ENCODE results near the gene GLIS1. TPM values are rescaled to one million over a fixed set of nuclear protein-coding genes. Genes with fewer than 3 reads are reported as not detected.

Gene GLIS1
- total RNA-seq, 1 donor from 2014 or later: 1.4 TPM

DNA sequence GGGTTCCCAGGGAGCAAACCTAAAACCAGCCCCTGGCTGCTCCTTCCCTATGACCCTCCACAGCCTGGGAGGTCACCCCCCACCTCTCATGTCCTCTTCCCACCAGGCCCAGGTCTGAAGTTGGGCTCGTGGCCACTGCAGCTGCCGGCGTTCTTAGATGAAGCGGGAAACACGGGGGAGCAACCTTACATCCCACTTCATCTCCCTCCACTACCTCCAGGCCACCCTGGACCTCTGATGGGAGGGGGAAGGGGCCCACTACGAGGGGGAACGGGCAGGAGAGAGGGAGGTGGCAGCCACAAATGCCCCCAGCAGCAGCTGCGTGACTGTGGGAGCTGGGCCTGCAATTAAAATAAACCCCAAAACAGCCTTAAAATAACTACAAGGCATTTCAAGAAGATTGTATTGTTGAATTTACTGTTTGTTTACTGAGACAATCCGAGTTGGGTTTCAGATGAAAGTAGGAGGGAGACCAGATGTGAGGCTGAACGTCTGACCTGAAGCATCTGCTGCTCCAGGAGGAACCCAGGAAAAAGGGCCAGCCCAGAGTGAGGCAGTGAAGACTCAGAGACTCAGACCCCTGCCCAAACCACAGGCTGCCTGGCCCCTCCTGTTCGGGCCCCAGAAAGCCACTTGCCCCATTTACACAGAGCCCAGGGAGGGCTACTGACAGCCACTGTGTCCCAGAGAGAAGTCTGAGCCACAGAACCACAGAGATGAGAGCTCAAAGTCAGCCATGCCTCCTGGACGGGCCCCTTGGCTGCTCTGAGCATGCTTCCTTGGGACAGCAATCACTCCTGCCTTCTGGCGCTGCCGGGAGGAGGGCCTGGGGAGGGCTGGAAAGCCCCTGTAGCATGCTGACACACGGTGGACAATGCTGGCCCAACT is 59.8 kb downstream of the GLIS1 start:
- DNase-seq (ENCODE audit: low spot score): peak; percentile 10

DNA sequence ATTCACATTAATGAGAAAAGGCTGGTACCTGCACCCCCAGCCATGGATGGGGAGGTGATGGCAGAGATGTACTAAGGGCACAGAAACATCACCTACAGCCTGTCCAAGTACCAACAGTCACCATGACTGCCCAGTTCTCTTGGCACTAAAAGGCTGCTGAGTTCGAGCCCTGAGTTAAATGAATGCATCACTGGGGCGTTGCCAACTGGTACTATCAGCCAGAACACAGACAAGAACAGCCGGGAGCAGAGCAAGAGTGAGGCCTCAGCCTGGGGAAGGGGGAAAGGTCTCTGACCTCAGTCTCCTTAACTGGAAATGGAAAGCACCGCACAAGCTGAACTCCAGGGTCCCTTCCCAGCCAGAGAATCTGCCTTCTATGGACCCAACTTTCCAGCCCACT is 60.5 kb downstream of the GLIS1 start:
- DNase-seq (ENCODE audit: low spot score): peak; percentile 60

DNA sequence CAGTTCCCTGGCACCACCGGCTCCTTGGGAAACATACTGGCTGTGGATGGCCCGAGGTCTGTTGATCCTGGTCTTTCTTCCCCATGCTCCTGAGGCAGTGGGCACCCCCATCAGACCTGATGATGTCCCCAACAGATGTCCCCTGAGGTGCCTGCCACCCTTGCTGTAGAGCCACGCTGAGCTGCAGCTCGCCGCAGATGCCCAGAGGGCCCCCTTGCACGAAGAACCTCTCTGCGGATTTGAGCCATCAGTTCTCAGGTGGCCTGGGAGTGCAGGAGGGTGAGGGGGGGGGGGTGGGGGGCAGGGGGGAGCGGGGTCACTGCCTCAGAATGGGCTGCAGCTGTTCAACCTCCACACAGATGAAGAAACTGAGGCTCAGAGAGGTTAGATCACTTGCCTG is 60.9 kb downstream of the GLIS1 start:
- no peak for DNase-seq (ENCODE audit: low spot score)

DNA sequence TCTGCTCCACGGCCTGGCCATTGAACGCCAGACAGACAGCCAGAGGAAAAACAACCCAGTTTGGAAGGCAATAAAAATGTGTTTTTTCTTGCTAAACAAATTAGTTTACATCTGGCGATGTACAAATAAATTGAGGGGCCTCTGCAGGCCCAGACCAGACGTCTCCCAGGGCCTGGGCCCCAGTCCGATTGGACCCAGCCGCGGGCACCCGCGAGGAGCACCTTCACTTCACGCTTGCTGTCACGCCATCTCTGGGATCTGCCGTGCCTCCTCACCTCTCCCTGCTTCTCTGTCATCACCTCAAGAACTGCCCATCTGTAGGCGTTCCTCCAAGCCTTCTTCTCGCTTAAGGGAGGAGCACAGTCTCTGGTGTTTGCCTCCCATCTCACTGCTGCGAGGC is 61.5 kb downstream of the GLIS1 start:
- DNase-seq (ENCODE audit: low spot score): no peak

DNA sequence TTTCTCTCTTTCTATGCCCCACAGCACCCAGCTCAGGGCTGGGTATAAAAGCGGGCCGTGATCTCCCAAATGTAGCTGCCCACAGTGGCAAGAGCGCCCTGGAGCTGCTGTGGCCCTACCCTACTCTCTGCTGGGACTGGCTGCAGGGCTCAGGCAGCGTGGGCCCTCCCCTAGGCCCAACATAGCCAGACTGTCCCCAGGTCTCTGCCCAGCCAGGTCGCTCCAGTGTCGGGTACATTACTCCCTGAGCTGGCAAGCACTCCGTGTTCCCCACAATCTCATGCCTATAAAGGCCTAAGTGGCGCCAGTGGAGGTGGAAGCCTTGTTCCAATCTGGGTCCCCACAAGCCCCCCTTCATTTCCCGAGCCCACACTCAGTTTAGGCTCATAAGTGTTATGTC is 66.2 kb downstream of the GLIS1 start:
- no peak for DNase-seq (ENCODE audit: low spot score)

DNA sequence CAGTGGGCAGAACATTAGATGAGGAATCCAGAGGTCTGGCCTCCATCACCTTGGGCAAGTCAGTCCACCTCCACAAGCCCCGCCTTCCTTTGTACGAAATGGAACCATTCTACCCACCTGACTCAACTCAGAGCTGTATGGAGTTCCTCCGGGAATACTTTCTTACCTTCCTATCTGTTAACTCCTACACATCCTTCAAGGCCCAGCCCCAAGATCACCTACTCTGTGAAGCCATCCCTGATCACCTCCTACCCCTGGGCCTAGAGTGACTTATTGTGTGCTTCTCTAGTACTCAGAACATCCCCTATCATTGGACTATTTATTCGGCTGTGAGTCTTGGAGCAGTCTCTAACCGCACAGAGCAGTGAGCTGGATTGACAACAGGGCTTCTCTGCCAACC is 66.7 kb downstream of the GLIS1 start:
- DNase-seq (ENCODE audit: low spot score): no peak

DNA sequence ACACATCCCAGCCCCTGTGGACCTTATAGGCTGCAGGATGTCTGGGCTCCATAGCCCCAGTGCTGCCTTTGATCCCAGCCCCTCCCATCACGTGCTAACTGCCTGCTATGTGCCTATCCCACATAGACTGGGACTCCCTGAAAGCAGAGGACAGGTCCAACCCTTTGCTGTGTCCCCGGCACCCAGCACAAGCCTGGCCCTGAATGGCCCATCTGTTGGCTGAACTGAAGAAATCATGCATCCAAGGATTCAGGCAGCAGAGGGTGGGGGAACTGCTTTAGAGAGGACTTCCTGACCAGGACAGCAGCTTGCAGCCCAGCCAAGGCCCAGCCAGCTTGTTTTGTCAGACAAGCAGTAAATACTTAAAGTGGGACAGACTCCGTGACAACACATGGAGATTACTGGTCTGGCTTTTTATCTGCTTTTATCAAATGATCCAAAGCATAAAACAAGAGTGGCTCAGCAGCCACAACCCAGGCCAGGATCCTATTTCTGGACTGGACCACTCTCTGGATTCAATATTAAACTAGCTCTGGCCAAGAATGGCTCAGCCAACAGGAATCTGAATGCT is 69.3 kb downstream of the GLIS1 start:
- DNase-seq (ENCODE audit: low spot score): peak; percentile 85

DNA sequence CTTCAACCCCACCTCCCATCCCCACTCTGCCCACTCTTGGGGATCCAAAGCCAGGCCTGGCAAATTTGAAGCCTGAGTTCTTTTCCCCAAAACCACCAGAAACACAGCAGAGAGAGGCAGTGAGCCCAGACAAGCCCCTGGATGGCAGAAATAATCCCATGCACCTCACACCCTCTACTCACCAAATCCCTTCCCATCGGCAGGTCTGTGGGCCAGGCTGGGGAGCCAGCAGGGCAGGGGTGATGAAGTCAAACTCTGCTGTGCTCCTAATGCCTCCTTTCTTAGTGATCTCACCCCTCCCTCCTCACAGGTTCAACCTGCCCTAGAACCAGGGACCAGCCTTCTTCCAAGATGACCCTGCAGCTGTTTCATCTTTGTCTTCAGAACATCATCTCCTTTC is 72.4 kb downstream of the GLIS1 start:
- DNase-seq (ENCODE audit: low spot score): no peak

DNA sequence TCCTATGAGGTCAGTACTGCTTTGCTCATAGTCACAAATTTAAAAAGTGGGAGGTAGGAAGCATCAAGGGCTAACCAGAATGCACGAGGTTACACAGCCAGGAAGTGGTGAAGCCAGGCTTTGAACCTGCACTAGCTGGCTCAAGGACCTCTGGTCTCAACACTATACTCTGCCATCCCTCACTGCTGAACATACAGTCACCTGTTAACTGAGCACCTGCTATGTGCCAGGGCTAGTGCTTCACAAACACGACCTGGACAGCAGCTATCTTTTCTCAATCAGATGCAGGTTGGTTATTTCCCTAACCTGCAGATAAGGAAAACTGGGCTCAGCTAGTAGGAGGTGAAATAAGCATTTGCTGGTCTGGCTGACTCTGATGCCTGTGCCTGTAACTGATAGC is 73.0 kb downstream of the GLIS1 start:
- no peak for DNase-seq (ENCODE audit: low spot score)

DNA sequence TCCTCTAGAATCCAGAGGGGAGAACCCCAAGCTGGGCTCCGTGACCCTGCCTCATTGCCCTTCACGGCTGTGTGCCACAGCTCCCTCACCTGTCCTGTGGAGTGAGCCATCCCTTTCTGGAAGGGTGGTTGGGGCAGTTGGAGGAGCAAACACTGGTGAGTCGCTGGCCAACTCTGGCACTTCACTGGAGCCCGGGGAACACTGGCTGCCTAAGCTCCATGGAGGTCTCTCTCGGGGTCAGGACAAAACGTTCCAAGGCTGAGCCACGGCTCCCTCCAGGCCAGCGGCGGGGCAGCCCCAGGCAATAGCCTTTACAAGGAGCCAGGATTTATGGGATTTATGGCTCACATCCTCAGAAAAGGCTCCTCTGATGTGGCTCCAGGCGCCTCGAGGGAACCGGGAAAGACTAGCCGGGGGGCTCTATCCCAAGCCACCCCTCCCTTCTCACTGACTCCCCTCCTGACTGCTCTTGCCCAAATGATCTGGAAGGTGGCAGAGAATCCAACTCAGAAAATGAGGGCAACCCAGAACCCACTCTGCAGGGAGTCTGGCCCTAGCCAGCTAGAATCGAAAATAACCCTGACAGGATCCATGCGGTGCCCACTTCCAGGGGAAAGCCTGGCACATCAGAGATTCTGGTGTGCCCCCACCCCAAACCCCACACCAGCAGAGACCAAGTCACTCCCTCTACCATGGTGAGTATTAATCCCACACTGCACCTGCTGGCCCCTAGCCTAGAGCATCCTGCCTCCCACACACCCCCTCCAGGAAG is 75.2 kb downstream of the GLIS1 start:
- peak; percentile 35 for DNase-seq (ENCODE audit: low spot score)

DNA sequence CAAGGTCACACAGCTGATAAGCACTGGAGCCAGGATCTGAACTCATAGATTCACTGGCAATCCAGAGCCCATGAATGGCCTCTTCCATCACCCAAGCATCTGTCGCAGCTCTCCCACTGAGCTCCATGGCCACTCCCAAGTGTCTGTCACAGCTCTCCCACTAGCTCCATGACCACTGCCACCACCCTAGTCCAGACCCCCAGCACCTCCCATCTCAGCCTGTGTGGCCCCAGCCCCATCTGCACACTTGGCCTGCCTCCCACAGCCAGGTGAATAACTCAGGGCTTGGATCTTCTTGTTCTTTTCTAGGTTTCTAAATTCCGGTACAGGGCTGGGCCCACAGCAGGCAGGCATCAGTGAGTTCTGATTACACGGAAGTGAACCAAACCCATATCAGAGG is 76.0 kb downstream of the GLIS1 start:
- no peak for DNase-seq (ENCODE audit: low spot score)

DNA sequence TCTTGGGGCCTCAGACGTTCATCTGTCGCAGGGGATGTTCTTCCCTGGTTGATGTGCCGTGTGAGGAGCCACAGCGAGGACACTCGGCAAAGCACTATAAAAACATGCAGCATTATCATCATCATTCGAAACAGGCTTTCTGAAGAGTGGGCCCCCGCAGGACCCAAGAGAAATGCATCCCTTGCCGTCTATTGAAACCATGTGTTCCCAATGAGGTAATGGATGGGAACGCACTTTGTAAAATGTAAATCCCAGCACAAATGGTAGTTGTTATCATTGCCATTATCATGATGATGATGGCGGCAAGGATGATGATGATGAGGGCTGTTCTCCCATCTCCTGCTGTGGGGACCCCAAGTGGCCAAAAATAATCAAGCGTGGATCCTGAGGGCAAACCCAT is 76.8 kb downstream of the GLIS1 start:
- no peak for DNase-seq (ENCODE audit: low spot score)

DNA sequence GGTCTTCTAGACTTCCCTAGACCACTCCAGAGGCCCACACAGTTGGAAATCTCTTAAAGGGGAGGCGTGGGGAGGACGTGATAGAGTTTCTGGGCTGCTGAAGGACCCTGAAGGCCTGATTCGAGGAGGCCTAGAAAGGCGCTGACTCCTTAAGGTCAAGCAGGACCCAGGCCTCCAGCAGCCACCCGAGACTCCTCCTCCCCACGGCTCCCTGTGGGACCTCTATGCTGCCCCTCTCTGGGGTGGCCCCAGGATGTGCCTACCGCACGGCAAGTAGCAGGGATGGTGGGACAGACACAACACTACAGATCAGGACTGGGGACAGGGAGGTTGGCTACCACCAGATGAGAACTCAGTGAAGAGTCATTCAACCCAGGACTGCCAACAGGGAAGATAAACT is 77.5 kb downstream of the GLIS1 start:
- no peak for DNase-seq (ENCODE audit: low spot score)

DNA sequence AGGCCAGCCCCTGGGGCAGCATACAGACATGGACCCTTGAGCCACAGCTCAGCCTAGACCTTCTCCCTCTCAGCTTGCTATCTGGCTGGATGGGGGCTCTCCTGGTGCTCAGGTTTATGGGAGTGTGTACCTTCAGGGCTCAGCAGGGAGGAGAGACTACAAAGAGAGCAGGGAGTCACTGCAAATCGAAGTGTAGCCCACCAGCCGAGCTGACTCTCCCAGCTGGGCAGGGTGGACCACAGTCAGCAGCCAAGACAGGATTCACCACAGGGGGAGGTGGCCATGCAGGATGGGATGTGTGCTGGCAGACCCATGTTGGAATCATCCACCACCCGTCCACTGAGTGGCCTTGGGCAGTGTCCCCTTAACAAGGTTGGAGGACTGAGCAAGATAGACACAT is 78.3 kb downstream of the GLIS1 start:
- no peak for DNase-seq (ENCODE audit: low spot score)

DNA sequence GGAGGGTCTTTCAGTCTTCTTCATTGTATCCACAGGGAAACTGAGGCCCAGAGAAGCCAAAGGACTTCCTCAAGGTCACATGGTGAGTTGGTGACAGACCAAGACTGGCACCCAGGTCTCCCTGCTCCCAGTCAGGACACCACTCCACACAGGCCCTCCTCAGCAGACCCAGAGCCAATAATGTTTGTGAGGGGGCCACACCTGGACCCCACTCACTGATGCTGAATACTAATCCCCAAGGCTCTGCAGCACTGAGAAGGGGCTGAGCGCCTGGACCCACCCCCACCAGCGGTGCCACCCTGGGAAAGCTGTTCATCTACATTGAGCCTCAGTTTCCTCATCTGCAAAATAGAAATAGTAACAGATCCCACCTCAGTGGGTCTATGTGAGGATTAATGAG is 79.5 kb downstream of the GLIS1 start:
- no peak for DNase-seq (ENCODE audit: low spot score)

DNA sequence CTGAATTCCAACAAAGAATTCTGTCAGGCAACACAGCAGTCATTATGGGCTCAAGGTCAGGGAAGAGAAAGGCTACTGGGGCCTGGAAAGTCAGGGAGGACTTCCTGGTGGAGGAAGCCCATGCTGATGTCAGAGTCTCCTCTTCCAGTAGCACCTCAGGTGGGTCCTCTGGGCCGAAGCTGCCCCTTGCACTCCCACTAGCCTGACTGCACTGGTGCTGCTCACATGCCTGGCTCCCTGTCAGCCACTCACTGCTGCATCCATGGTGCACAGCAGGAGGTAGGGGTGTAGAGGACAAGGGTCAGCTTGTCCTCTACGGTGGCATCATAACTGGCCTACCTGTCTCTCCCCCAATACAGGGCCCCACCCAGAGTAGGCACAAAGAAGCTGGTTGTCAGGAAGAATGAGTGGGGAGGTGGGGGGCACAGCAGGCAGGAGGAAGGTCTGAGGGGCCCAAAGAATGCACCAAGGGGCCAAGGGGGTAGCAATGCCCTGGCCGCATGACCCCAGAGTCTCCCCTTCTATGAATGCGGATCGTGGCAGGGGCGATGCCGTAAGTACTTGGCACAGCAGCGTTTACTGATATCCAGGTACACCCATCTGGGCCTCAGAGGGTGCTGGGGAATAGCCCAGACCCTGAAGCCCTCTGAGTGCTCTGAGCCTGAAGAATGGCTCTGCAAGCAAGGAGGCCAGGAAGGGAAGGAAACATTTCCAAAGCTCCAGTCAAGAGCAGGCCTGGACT is 80.3 kb downstream of the GLIS1 start:
- DNase-seq (ENCODE audit: low spot score): peak; percentile 47

DNA sequence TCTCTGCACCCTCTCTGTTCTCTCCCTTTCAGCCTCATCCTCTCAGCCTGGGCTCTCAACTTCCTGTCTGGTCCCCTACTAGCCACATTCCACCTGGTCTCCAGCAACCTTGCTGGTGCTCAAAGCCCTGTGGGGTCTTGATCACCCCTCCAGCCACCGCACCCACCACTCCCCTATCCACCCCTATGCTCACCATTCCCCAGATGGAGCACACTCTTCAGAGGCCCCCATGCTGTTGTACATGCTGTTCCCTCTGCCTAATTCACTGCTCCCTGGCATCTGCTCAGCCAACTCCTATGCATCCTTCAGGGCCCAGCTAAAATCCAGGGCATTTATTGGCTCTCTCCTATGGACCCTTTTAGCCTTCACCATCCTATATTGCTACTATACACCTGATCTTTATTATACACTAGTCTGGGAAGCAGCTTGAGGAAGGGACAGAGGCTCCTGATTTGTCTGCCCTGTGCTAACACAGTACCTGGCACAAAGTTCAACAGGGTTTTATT is 81.0 kb downstream of the GLIS1 start:
- no peak for DNase-seq (ENCODE audit: low spot score)

DNA sequence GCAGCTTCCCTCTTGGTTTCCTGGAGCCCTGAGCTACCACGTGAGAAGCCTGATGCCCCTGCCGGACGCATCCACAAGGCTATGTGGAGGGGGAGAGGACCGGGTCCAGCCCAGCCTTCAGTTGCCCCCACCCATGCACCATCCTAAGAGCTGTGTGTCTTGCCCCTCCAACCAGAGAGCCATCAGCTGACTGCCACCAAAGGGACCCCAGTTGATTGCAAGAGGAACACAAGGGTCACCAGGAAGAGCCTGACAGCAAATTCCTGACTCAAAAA is 81.5 kb downstream of the GLIS1 start:
- no peak for DNase-seq (ENCODE audit: low spot score)

DNA sequence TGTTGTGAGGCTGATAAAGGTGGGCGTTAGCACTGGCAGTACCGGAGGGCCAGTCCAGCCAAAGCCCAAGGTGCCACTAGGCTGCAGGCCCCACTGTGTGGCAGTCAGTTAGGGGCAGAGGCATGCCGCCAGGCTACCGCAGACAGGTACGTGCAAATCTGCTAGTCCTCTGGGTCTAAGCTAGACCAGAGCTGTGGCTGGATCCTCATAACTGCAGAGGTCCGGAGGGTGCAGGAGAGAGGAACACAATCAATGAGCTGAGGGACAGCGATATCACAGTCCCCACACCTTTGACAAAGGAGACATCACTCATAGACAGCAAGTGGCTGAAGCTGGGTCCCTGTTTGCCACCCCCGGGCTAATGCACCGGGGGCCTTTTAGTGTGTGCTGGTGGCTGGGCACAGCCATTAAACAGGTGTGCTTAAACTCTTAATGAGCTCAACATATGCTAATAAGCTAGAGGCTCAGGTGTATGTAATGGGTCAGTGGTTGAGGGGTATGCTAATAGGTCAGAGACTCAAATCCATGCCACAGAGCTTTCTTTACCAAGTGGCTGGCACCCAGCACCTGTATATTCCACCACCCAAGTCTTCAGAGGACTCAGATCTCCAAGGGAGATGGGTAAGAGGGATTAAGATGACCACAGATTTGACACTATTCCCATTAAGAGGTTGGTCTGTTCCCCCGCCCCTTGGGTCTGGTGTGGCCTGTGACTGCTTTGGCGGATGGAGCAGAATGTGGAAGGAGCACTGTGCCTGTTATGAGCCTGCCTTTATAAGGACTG is 82.0 kb downstream of the GLIS1 start:
- DNase-seq (ENCODE audit: low spot score): no peak

DNA sequence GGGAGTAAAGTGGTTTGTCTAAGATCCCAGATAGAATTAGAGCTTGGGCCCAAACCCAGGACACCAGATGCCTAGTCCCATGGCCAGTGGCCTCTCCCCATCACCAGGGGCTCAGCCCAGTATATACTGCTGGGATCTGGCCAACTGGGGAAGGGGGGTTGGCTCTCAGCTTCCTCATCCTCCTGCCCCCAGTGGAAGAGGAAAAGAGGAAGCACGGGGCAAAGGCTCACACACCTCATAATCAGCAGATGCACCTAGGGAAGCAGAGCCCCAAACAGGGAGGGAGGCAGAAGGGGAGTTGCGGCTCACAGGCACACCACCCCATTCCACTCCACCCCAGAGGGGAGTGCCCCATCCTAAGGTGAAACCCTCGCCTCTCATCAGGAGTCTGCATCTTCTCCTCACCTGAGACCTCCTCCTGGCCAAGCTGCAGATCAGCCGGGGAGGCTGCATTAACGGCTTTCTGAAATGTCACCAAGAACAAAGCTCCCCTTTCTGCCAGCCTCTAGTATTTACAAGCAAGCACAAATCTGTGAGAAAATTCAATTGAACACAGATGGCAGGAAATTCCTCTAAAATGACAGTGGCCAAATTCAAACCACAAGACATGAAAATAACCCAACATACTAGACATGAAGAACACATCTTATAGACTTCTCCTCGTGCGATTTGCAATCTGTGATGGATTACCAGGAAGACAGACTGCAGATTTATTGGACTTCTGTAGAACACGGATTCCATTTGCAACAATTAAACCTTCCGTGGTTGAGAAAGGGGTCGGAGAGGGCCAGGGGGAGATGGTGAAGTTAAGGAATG is 82.8 kb downstream of the GLIS1 start:
- no peak for DNase-seq (ENCODE audit: low spot score)

Data from umbilical cord (tissue), 2 donors.